Endothelial cell (in vitro differentiated cells): ENCODE results near the gene MYO3B. TPM values are rescaled to one million over a fixed set of nuclear protein-coding genes. Genes with fewer than 3 reads are reported as not detected.

ENCODE experiments used
- DNase-seq: peaks from one replicate; pipeline ENCODE4 v3.0.0; 2021; ENCODE audit warnings: low spot score
- H3K27ac Mint-ChIP-seq: one replicate; pipeline ENCODE4 v1.8.0; 2021; ENCODE audit warnings: mixed read lengths, inconsistent platforms; ENCODE audit not compliant: unreplicated experiment
- H3K27me3 Mint-ChIP-seq: one replicate; pipeline ENCODE4 v1.8.0; 2021; ENCODE audit warnings: mild to moderate bottlenecking, moderate library complexity, mixed read lengths, inconsistent platforms; ENCODE audit not compliant: unreplicated experiment
- H3K36me3 Mint-ChIP-seq: one replicate; pipeline ENCODE4 v1.8.0; 2021; ENCODE audit warnings: mild to moderate bottlenecking, low read depth, mixed read lengths, inconsistent platforms; ENCODE audit not compliant: unreplicated experiment
- H3K4me1 Mint-ChIP-seq: one replicate; pipeline ENCODE4 v1.8.0; 2021; ENCODE audit warnings: mild to moderate bottlenecking, mixed read lengths, inconsistent platforms; ENCODE audit not compliant: unreplicated experiment
- H3K4me3 Mint-ChIP-seq: one replicate; pipeline ENCODE4 v1.8.0; 2021; ENCODE audit warnings: mild to moderate bottlenecking, mixed read lengths, inconsistent platforms; ENCODE audit not compliant: unreplicated experiment
- H3K9me3 Mint-ChIP-seq: one replicate; pipeline ENCODE4 v1.8.0; 2021; ENCODE audit warnings: mixed read lengths, inconsistent platforms; ENCODE audit not compliant: unreplicated experiment
- total RNA-seq: library from RNA; stranded (reverse); fragmentation: NEBNext Ultra II Directional; extraction: Animal tissue kit (Norgen Biotek cat#: 25700); gene quantifications from one replicate; pipeline ENCODE4 v1.2.1, GENCODE V29; 2021; ENCODE audit not compliant: unreplicated experiment
- TF ChIP-seq, protein P1 (sequence below): fragments of 200-600 bp; sonication (generic); IDR thresholded peaks from one replicate; pipeline ENCODE4 v1.5.0; 2021; ENCODE audit warnings: antibody characterized with exemption; ENCODE audit not compliant: unreplicated experiment

Gene MYO3B
- total RNA-seq, 1 donor from 2014 or later: 1.3 TPM

DNA sequence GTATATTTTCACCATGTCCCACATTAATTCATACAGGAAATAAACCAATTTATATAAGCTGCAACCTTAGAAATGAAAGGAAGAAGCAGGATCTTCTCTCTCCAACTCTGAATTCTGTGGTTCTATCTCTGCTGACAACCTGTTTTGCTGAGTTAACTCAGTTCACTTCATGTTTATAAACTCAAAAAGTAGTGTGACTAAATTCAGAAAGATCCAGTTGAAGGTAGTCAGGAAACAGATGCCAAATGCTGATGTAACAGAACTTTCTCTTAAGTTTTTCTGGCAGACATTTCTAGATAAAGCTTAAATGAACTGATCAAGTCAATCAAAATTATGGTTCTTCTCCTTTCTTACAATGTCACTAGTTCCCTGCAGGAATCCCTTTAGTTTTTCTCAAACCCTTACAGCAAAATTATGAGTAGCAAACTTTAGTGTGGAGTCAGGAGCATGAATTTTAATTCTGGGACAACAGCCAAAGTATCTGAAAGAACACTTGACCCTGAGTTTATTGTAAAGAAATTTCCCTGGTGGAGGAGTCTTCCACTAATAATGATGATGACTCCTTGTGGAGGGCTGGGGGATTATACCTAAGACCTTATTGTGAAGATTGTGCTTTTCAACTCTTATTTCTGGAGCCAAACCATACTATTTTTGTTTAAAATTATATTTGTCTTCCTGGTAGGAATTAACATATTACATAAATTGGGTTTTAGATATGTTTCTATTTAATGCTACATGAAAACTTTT is 216.9 kb downstream of the MYO3B start:
- no peaks in the 10 kb centered on the region for H3K9me3 Mint-ChIP-seq
- no peaks in the 10 kb centered on the region for H3K27me3 Mint-ChIP-seq
- DNase-seq: no peak
- H3K27ac Mint-ChIP-seq: no peak overlapping the region
- no peak overlapping the region for H3K4me3 Mint-ChIP-seq
- H3K4me1 Mint-ChIP-seq: peaks cover 9% of the 10 kb centered on the region
- TF ChIP-seq, protein P1, sequence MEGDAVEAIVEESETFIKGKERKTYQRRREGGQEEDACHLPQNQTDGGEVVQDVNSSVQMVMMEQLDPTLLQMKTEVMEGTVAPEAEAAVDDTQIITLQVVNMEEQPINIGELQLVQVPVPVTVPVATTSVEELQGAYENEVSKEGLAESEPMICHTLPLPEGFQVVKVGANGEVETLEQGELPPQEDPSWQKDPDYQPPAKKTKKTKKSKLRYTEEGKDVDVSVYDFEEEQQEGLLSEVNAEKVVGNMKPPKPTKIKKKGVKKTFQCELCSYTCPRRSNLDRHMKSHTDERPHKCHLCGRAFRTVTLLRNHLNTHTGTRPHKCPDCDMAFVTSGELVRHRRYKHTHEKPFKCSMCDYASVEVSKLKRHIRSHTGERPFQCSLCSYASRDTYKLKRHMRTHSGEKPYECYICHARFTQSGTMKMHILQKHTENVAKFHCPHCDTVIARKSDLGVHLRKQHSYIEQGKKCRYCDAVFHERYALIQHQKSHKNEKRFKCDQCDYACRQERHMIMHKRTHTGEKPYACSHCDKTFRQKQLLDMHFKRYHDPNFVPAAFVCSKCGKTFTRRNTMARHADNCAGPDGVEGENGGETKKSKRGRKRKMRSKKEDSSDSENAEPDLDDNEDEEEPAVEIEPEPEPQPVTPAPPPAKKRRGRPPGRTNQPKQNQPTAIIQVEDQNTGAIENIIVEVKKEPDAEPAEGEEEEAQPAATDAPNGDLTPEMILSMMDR: no peak
- no peaks in the 10 kb centered on the region for H3K36me3 Mint-ChIP-seq

DNA sequence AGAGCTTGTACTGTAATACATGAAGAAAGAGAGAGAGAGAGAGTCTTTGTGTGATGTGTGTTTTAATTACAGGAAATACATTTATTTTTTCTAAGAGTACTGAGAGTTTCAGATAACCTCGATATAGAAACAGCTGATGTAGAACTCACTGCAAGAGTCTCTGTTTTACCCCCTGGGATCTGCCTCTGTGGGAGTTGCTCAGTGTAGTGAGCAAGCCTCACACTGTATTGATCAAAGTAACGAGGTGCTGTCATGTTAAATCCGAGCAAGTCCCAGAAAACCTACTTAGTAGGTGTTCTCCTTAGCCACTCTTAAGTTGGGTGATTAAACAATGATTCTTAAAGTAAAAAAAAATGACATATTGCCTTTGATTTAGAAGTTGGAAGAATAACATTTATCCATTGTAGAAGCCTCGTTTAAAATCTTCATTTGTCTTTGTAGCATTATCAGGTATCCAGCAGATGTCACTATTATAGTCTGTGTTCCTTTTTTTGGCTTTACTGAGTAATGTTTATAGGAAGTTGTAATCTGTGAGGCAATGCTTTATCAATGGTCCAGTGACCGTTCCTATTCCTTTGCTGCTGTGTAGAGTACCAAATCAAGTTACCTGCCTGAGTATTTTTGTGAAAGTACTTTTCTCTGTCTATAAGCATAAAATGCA is 219.0 kb downstream of the MYO3B start:
- Mint-ChIP-seq H3K4me3 (no peak overlapping the region), H3K9me3 (no peaks in the 10 kb centered on the region), H3K27me3 (peaks cover 2% of the 10 kb centered on the region), H3K36me3 (no peaks in the 10 kb centered on the region), H3K27ac (no peak overlapping the region), H3K4me1 (peaks cover 10% of the 10 kb centered on the region)
- no peak for DNase-seq
- TF ChIP-seq, protein P1: no peak

DNA sequence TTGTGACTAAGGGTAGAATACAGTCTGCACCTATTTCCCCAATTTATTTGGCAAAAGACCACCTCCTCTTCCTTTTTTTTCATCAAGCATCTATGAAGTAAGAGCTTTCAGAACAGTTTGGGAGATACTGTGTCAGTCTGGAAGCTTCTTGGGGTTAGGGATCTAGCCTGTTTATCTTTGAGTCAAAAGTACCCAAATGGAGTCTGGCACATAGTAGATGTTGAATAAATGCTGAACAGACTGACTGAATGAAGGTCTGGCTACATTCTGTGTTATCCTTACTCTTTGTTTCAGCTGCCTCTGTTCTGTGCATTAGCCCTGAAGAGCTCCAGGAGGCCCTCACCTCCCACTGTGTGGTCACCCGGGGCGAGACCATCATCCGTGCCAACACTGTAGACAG is 223.2 kb downstream of the MYO3B start:
- H3K4me1 Mint-ChIP-seq: peaks cover 9% of the 10 kb centered on the region
- TF ChIP-seq, protein P1: no peak
- no peaks in the 10 kb centered on the region for H3K36me3 Mint-ChIP-seq
- H3K4me3 Mint-ChIP-seq: no peak overlapping the region
- no peak overlapping the region for H3K27ac Mint-ChIP-seq
- H3K9me3 Mint-ChIP-seq: no peaks in the 10 kb centered on the region
- peaks cover 3% of the 10 kb centered on the region for H3K27me3 Mint-ChIP-seq
- DNase-seq: no peak

DNA sequence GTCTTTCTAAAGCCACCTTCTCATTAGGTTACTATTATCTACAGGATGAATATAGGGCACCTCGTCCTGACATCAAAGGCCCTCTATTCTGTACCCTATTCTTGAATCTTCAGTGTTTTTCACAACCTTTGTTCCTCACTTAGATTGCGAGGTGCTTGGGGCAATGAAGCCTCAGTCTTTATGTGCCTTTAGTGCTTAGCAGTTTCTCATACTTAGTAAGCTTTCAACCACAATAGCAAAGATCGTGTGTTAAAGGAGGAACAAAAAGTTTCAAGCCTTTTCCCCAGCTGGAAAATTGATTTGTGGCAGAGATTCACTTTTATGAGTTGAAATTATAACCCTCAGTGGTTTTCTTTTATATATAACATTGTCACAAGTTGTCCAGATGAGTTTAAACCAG is 226.9 kb downstream of the MYO3B start:
- H3K4me3 Mint-ChIP-seq: no peak overlapping the region
- H3K27me3 Mint-ChIP-seq: peaks cover 3% of the 10 kb centered on the region

DNA sequence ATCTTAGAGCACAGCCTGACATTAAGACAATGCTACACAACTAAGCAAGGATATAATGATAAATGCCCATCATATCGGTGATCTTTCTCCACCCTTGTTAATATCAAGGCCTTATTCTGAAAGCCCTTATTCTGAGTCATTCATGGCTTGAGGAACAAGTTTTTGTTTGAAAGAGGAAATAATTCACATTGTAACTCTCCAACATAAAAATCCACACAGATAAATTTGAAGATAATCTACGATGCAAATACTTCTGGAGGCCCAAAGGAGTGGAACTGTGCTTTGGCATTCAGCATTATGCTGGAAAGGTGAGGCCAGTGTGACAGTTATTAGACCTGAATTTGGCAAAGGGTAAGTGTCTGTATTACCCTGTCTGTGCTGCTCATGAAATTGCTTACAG is 227.4 kb downstream of the MYO3B start:
- H3K36me3 Mint-ChIP-seq: no peaks in the 10 kb centered on the region
- no peak for DNase-seq
- H3K4me3 Mint-ChIP-seq: no peak overlapping the region
- no peak overlapping the region for H3K27ac Mint-ChIP-seq
- peaks cover 24% of the 10 kb centered on the region for H3K4me1 Mint-ChIP-seq
- TF ChIP-seq, protein P1: no peak
- no peaks in the 10 kb centered on the region for H3K9me3 Mint-ChIP-seq
- H3K27me3 Mint-ChIP-seq: peaks cover 3% of the 10 kb centered on the region

More for the DNA sequence above, 226.9 kb downstream of the MYO3B start:
- TF ChIP-seq, protein P1: no peak
- Mint-ChIP-seq H3K36me3 (no peaks in the 10 kb centered on the region), H3K9me3 (no peaks in the 10 kb centered on the region), H3K27ac (no peak overlapping the region), H3K4me1 (peaks cover 24% of the 10 kb centered on the region)
- no peak for DNase-seq
